Astrocyte (in vitro differentiated cells and primary cell): ENCODE measurements around the gene CYB5A. TPM values are rescaled to one million over a fixed set of nuclear protein-coding genes. Genes with fewer than 3 reads are reported as not detected.
A peak's percentile ranks its signal among the peaks of the same experiment; 100 is the strongest.

Experiments used
- DNase-seq: peaks from one replicate; pipeline ENCODE4 v3.0.0-alpha.2; 2010; ENCODE audit warnings: low read depth
- FAIRE-seq: peaks from 2 replicates; lab custom pipeline; 2011; peaks lifted over from hg19 to GRCh38; lab: Jason Lieb, UNC
- H2AFZ ChIP-seq: 2 replicates; pipeline ENCODE4 v1.6.0; 2012; ENCODE audit warnings: low read depth, low read length, inconsistent platforms
- H3K27ac ChIP-seq: 2 replicates; pipeline ENCODE4 v1.5.1; 2011; ENCODE audit warnings: low read depth, low read length, inconsistent platforms
- H3K27me3 ChIP-seq: 2 replicates; pipeline ENCODE4 v1.6.0; 2011; ENCODE audit warnings: low read length, inconsistent platforms; ENCODE audit not compliant: insufficient read depth
- H3K36me3 ChIP-seq: 2 replicates; pipeline ENCODE4 v1.5.1; 2011; ENCODE audit warnings: low read length, inconsistent platforms; ENCODE audit not compliant: insufficient read depth
- H3K4me1 ChIP-seq: 2 replicates; pipeline ENCODE4 v1.5.1; 2011; ENCODE audit warnings: low read length, inconsistent platforms; ENCODE audit not compliant: insufficient read depth
- H3K4me2 ChIP-seq: 2 replicates; pipeline ENCODE4 v1.6.0; 2012; ENCODE audit warnings: low read length, inconsistent platforms
- H3K4me3 ChIP-seq: 2 replicates; pipeline ENCODE4 v1.5.1; 2011; ENCODE audit warnings: low read depth, mild to moderate bottlenecking, low read length, inconsistent platforms; ENCODE audit not compliant: insufficient read depth
- H3K79me2 ChIP-seq: 2 replicates; pipeline ENCODE4 v1.6.0; 2012; ENCODE audit warnings: mild to moderate bottlenecking, low read length, inconsistent platforms; ENCODE audit not compliant: insufficient read depth
- H3K9ac ChIP-seq: 2 replicates; pipeline ENCODE4 v1.6.0; 2012; ENCODE audit warnings: mild to moderate bottlenecking, low read length, inconsistent platforms
- H3K9me3 ChIP-seq: 2 replicates; pipeline ENCODE4 v1.5.1; 2012; ENCODE audit warnings: low read depth, mild to moderate bottlenecking, low read length, inconsistent platforms; ENCODE audit not compliant: insufficient read depth
- H4K20me1 ChIP-seq: 2 replicates; pipeline ENCODE4 v1.6.0; 2012; ENCODE audit warnings: low read length, inconsistent platforms; ENCODE audit not compliant: insufficient read depth
- H3K27ac Mint-ChIP-seq: one replicate; pipeline ENCODE4 v1.8.0; 2021; ENCODE audit warnings: mild to moderate bottlenecking, mixed read lengths; ENCODE audit not compliant: unreplicated experiment
- H3K27me3 Mint-ChIP-seq: one replicate; pipeline ENCODE4 v1.8.0; 2021; ENCODE audit warnings: low read depth, mixed read lengths; ENCODE audit not compliant: unreplicated experiment
- H3K36me3 Mint-ChIP-seq: one replicate; pipeline ENCODE4 v1.8.0; 2021; ENCODE audit warnings: low read depth, mixed read lengths; ENCODE audit not compliant: unreplicated experiment
- H3K4me1 Mint-ChIP-seq: one replicate; pipeline ENCODE4 v1.8.0; 2021; ENCODE audit warnings: low read depth, mixed read lengths; ENCODE audit not compliant: unreplicated experiment
- H3K4me3 Mint-ChIP-seq: one replicate; pipeline ENCODE4 v1.8.0; 2021; ENCODE audit warnings: mild to moderate bottlenecking, moderate library complexity, mixed read lengths; ENCODE audit not compliant: unreplicated experiment
- H3K9me3 Mint-ChIP-seq: one replicate; pipeline ENCODE4 v1.8.0; 2021; ENCODE audit warnings: mild to moderate bottlenecking, mixed read lengths; ENCODE audit not compliant: unreplicated experiment
- CTCF ChIP-seq: IDR thresholded peaks from 2 replicates; pipeline ENCODE4 v1.5.1; 2011; ENCODE audit warnings: low read depth, mild to moderate bottlenecking, inconsistent platforms, low read length, moderate library complexity; ENCODE audit not compliant: insufficient read depth
- EZH2 ChIP-seq: IDR thresholded peaks from 2 replicates; pipeline ENCODE4 v1.6.1; 2012; ENCODE audit warnings: mild to moderate bottlenecking, low read length, inconsistent platforms; ENCODE audit not compliant: insufficient read depth
- total RNA-seq: library from RNA; stranded (reverse); gene quantifications from 2 replicates; pipeline ENCODE4 v1.2.1, GENCODE V29; 2021

CYB5A gene
- total RNA-seq, 1 donor from 2014 or later, result 45.7 TPM

GRCh38 chr18:74268933-74269620 lies 22.7 kb downstream of the CYB5A start:
- FAIRE-seq (no peak), DNase-seq (no peak)
- Histone ChIP-seq H3K27ac (no peak overlapping the region), H3K4me2 (no peak overlapping the region), H3K36me3 (no peaks in the 10 kb centered on the region), H3K9ac (no peak overlapping the region), H3K27me3 (no peaks in the 10 kb centered on the region), H4K20me1 (no peaks in the 10 kb centered on the region), H3K4me1 (no peaks in the 10 kb centered on the region), H3K4me3 (no peak overlapping the region), H3K79me2 (no peaks in the 10 kb centered on the region), H2AFZ (no peak overlapping the region), H3K9me3 (no peaks in the 10 kb centered on the region)
- H3K36me3 Mint-ChIP-seq, result peaks cover 6% of the 10 kb centered on the region
- no peak overlapping the region for H3K4me3 Mint-ChIP-seq
- H3K27ac Mint-ChIP-seq, result no peak overlapping the region
- H3K27me3 Mint-ChIP-seq, result no peaks in the 10 kb centered on the region
- peaks cover 2% of the 10 kb centered on the region for H3K4me1 Mint-ChIP-seq
- H3K9me3 Mint-ChIP-seq, result peaks cover 4% of the 10 kb centered on the region
- TF ChIP-seq EZH2 (no peak), CTCF (no peak)

DNA sequence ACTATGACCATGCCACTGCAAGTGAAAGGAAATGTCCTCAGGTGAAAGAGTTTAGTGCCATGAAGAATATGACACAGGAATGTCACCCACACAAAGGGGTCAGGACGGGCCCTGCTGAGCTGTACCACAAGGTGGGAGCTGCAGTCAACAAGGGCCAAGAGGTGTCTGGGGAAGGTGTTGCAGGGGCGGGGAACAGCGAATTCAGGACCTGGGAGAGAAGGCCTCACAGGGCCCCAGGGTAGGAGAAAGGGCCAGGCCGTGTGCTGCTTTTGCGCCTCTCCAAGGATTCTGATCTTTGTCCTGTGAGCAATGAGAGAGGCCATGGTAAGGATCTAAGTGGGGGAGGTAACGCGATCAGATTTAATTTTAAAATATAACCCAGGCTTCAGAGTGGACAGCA lies 23.6 kb downstream of the CYB5A start:
- TF ChIP-seq CTCF (no peak), EZH2 (no peak)
- H3K27me3 ChIP-seq, result no peaks in the 10 kb centered on the region
- H3K27ac Mint-ChIP-seq, result no peak overlapping the region

GRCh38 chr18:74266161-74266560 lies 25.6 kb downstream of the CYB5A start:
- H3K36me3 Mint-ChIP-seq, result peaks cover 6% of the 10 kb centered on the region

More for the DNA sequence above, 23.6 kb downstream of the CYB5A start:
- Histone ChIP-seq H2AFZ (no peak overlapping the region), H3K27ac (no peak overlapping the region), H4K20me1 (no peaks in the 10 kb centered on the region), H3K4me1 (no peaks in the 10 kb centered on the region), H3K4me3 (no peak overlapping the region), H3K79me2 (no peaks in the 10 kb centered on the region), H3K9me3 (no peaks in the 10 kb centered on the region), H3K9ac (no peak overlapping the region), H3K36me3 (no peaks in the 10 kb centered on the region), H3K4me2 (no peak overlapping the region)
- Mint-ChIP-seq H3K27me3 (no peaks in the 10 kb centered on the region), H3K4me1 (peaks cover 2% of the 10 kb centered on the region), H3K9me3 (peaks cover 4% of the 10 kb centered on the region), H3K36me3 (peaks cover 6% of the 10 kb centered on the region), H3K4me3 (no peak overlapping the region)
- no peak for DNase-seq
- FAIRE-seq, result no peak

More at GRCh38 chr18:74266161-74266560, 25.6 kb downstream of the CYB5A start:
- Histone ChIP-seq H3K79me2 (no peaks in the 10 kb centered on the region), H4K20me1 (no peaks in the 10 kb centered on the region), H3K27ac (no peak overlapping the region), H3K4me1 (no peaks in the 10 kb centered on the region), H3K9me3 (no peaks in the 10 kb centered on the region), H3K9ac (no peak overlapping the region), H3K4me2 (no peak overlapping the region), H2AFZ (no peak overlapping the region), H3K36me3 (no peaks in the 10 kb centered on the region), H3K27me3 (no peaks in the 10 kb centered on the region), H3K4me3 (no peak overlapping the region)
- TF ChIP-seq CTCF, result no peak
- no peak for TF ChIP-seq EZH2
- H3K4me3 Mint-ChIP-seq, result no peak overlapping the region
- H3K4me1 Mint-ChIP-seq, result peaks cover 2% of the 10 kb centered on the region
- H3K27me3 Mint-ChIP-seq, result no peaks in the 10 kb centered on the region
- FAIRE-seq (no peak), DNase-seq (peak; percentile 58)
- no peak overlapping the region for H3K27ac Mint-ChIP-seq
- peaks cover 4% of the 10 kb centered on the region for H3K9me3 Mint-ChIP-seq
